HL-60/S4 treated with retinoic acid at 250 ng/mL for 4 days and 3 days (cell line): ENCODE results near the gene MTHFD1L.

Experiments
- in situ Hi-C: fragments of 300-500 bp; cut with MboI; formaldehyde crosslinking; loops from 2 replicates; pipeline ENCODE4 v1.7.0; 2022; ENCODE audit warnings: low sequenced_read_pairs

The MTHFD1L gene

GRCh38 chr6:150931405-150931804, 65.9 kb downstream of the MTHFD1L start:
- in situ Hi-C loops = no loop called here

DNA sequence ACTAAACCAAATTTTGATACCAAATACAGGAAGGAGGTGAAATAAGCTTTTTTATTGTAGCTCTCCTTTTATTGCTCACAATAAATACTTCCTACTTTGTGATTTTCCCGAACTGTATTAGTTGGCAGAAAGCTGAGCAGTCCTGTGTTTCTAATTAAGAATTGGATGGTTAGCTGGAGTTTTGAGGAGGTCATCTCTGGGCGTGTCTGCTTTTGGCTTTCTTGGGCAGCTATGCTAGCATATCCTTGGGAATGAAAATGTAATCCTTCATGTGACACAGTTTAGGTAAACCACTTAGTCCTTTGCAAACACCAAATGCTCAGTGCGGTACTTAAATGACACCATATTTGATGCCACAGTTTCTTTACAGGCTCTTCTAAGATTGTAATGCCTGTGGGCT, 67.5 kb downstream of the MTHFD1L start:
- in situ Hi-C loops = no loop called here

DNA sequence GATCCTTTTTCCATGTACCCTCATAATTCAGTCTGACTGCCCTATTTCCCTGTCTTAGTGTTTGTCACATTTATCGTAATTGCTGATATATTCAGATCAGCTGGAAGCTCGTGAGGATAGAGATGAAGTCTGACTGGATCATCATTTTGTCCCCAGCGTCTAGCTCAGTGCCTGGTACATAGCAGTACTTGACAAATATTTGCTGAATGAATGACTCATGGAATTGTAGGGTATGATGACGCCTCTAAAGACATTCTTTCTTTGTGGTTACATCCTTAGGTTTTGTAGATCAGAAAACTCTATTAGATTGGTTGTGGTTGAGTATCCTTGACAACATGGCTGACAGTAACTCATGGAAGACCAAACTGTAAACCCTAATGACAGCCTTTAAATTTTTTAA, 68.9 kb downstream of the MTHFD1L start:
- in situ Hi-C loops = no loop called here

DNA sequence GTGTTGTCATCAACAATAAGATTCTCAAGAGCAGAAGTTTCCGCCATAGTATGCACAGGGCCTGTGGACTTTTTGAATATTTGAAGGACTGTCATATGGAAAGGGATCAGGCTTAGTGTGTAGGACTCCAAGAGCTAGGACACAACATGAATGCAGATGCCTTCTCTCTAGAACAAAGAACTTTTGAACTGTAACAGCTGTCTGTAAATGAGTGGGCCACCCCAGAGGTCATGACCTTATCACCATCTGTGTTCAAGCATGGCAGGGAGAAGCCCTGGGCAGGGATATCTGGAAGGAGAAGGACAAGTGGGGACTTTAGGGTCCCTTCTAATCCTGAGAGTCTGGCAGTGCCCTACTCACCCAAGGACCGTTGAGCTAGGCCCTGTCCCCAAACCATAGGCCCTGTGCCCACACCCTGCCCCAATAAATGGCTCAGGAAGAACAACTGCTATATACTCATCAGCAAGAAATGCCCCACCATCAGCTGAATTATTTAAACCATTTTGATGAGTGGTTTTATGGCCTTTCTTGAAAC, 70.6 kb downstream of the MTHFD1L start:
- in situ Hi-C loops = no loop called here

- in situ Hi-C loops = no loop called here
These were observed 71.8 kb downstream of the MTHFD1L start for GRCh38 chr6:150937132-150937906.

- in situ Hi-C loops = no loop called here
These were observed 73.9 kb downstream of the MTHFD1L start for GRCh38 chr6:150939399-150939798.

DNA sequence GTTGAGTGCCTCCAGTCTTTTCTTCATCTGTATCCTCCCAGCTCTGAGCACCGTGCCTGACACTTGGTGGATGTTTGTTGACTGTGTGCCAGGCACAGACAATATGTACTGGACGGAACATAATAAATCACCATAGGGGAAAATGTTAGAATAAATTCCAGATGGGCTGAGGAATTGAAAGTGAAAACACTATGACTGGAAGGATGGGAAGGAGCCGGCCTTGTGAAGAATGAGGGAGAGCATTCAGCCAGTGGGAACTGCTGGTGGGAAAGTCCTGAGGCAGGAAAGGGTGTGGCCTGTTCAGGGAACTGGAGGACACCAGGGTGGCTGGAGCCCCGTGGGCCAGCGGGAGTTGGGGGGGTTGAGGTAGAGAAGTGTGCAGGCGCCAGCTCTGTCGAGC, 75.4 kb downstream of the MTHFD1L start:
- in situ Hi-C loops = no loop called here

GRCh38 chr6:150949526-150949925, 84.0 kb downstream of the MTHFD1L start:
- in situ Hi-C loops = no loop called here

GRCh38 chr6:150953851-150954250, 88.3 kb downstream of the MTHFD1L start:
- in situ Hi-C loops = no loop called here

DNA sequence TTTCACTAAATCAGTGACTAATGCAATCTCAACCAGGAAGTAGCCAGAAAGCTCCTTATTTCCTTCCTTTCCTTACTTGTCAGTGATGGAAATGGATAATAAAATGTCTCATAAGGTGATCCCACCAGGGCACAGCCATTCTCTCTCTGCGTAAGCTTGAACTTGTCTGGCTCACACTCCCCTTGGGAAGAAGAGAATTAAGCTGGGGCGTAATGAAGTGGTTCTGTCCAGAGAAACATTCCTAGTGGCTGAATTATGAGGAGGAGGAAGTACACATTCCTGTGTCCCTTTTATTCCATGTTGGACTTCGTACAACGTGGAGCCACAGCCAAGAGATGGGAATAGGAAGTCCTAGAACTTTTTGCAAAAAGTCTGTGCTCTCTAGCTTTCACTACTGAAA, 93.7 kb downstream of the MTHFD1L start:
- in situ Hi-C loops = no loop called here

DNA sequence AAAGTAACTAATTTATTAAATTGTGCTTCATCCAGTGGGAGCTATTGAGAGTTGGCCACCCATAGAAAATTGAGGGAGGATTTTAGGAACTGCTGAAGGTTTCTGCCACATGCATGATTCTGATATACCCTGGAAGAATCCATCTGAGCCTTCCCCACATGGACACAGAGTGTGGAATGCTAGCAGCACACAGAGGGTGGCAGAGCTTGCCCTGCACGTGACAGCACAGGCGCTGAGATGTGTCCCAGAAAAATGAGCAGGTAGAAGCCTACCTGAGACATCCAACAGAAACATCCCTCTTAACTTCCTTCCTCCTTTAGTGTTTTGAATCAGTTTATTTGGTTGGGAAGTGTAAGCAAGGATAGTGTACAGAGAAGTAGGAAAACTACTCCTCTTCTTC, 96.9 kb downstream of the MTHFD1L start:
- in situ Hi-C loops = no loop called here

- in situ Hi-C loops = no loop called here
These were observed 99.3 kb downstream of the MTHFD1L start for GRCh38 chr6:150964765-150965164.

DNA sequence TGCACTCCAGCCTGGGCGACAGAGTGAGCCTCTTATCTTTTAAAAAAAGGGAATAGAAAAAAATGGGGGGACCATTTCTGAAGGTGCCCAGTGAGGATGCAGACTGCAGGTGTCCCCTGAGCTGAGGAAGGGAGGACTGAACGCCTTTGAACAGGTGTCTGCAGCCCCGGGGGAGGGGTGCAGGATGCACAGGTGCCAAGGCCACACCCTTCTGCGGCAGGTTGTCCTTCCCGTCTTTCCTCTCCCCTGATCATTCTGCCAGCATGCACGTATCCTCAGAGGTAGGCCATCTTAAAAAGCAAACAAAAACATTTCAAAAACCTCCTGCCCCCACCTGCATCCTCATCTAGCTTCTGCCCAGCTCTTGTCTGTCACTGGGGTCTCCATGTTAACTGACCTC, 101.3 kb downstream of the MTHFD1L start:
- in situ Hi-C loops = no loop called here

GRCh38 chr6:150967381-150967780, 101.9 kb downstream of the MTHFD1L start:
- in situ Hi-C loops = no loop called here

- in situ Hi-C loops = no loop called here
These were observed 102.4 kb downstream of the MTHFD1L start for GRCh38 chr6:150967910-150968309.

DNA sequence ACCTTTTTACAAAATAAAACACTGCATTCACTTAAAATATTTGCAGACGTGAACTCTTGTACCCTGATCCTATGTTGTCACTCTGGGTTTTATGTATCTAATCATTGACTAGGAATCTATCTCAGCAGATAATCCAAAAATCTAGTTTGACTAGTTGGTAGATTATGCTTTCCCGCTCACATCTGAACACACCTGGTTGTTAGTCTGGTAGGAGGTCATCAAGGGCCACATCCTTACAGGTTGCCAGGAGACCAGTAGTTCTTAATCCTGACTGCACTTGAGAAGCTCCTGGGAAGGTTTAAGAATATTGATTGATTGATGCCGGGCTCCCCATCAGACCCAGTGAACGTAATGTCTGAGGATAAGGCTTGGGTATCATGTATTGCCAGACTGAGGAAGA, 104.4 kb downstream of the MTHFD1L start:
- in situ Hi-C loops = no loop called here

- in situ Hi-C loops = no loop called here
These were observed 105.7 kb downstream of the MTHFD1L start for GRCh38 chr6:150971219-150971618.

DNA sequence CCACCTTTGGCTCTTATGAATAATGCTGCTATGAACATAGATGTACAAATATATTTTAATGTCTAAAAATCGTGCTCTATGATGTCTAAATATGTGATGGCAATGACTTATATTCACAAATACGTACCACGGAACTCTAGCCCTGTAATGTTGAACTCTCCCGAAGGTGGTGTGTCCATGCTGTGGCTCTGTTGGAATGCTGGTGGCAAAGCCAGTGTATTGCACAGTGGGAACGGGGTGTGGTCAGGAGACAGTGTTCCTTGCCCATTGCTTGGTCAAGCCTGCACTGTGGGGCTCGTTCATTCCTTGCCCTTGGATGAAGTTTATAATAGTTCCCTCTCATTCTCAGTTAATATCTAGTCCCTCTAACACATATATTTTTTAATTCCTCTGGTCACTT, 109.6 kb downstream of the MTHFD1L start:
- in situ Hi-C loops = no loop called here

DNA sequence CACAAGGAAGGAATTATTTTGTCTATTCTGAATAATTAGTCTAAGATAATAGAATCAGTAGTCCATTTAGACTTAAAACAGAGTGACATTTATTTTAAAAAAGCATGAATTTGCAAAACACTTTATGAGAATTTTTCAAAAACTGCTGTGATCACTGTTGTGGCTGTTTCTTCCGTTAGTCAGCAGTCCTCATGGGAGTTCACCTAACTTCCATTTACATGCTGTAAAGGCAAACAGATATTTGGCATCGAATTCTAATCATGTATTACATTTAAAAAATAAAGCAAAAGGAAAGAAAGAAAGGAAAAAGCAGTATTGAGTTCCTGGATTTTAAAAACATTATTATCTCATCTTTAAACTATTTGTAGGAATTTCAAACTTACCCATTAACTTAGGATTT, 111.8 kb downstream of the MTHFD1L start:
- in situ Hi-C loops = no loop called here

GRCh38 chr6:150978624-150979023, 113.1 kb downstream of the MTHFD1L start:
- in situ Hi-C loops = no loop called here

GRCh38 chr6:150979826-150980350, 114.4 kb downstream of the MTHFD1L start:
- in situ Hi-C loops = no loop called here

GRCh38 chr6:150981095-150981494, 115.6 kb downstream of the MTHFD1L start:
- in situ Hi-C loops = no loop called here

- in situ Hi-C loops = no loop called here
These were observed 116.2 kb downstream of the MTHFD1L start for GRCh38 chr6:150981669-150982068.
